ENCODE data around the gene CAP1.
A peak's percentile ranks its signal among the peaks of the same experiment; 100 is the strongest.

CAP1 gene

DNA sequence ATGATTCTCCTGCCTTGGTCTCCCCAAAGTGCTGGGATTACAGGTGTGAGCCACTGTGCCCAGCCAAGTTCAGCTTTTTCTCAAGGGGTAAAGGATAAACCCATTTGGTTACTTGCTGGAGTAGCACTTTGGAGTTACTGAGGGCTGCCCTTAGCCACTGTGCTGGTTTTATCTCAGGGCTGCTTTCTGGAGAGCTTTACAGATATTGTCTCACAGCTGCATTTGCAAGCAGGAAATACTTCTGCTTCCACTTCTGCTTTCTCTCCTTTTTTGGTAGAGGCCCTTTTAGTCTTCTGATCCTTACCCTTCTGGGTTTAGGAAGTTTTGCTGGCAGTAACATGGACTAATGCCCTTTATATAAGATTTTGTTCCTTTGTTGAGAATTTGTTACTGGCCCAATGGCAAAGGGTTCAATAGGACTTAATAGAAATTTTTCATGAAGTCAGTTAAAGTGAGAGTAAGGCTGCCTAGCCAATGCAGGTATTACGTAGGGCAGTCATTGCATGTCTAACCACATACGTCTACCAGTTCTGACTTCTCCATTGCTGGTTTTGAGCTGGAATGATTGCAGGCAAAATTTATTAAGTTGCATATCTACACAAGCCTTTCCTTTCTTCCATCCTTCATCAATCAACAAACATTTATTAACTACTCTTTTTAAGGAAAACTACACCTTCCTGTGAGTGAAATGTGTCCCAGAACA lies 24.4 kb downstream of the CAP1 start:
- no peak for TF ChIP-seq CTCF (IDR thresholded peaks at IDR 0.05; ENCODE audit: borderline replicate concordance, control extremely low read depth, extremely low read depth, insufficient read depth, missing control alignments)
- in situ Hi-C loops (cut with MboI; ENCODE audit: low sequenced_read_pairs, unreplicated experiment), result no loop called here
- peak; percentile 64 for DNase-seq (ENCODE audit: low spot score)

DNA sequence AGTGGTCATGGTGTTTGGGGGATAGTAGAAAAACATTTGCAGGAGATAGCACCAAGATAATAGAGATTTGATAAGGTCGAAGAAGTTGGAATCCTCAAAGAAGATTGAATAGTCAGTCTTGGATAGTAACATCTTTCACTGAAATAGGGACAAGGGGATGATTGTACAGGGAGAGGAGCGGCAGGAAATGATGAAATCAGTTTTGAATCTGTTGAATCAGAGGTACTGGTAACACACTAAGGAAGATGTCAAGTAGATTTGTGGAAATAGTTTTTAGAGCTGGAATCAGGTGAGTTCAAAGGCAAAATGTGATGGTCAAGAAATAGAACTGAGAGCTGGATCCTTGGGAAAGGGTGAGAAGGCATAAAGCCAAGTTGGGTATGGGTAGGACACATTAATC lies 26.5 kb downstream of the CAP1 start:
- no peak for TF ChIP-seq CTCF (IDR thresholded peaks at IDR 0.05; ENCODE audit: borderline replicate concordance, control extremely low read depth, extremely low read depth, insufficient read depth, missing control alignments)
- DNase-seq (ENCODE audit: low spot score), result no peak
- in situ Hi-C loops (cut with MboI; ENCODE audit: low sequenced_read_pairs, unreplicated experiment), result no loop called here

DNA sequence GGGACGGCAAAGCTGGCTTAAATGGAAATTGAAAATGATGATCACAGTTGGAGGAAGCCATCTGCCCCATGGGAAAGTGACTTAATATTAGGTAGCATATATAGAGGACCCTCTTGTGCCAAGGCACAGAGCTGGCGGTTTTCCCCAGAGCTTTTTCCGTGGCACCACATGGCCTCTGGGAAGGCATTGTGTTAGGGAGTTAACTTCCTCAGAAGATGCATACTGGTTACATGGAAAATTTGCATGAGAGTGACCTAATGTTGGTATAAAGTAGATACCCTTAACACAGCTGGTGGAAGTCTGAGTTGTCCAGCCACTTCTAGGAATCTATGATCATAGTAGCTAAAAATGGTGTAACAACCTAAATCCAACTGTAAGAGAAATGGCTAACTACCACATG lies 27.3 kb downstream of the CAP1 start:
- no peak for DNase-seq (ENCODE audit: low spot score)
- in situ Hi-C loops (cut with MboI; ENCODE audit: low sequenced_read_pairs, unreplicated experiment), result no loop called here
- no peak for TF ChIP-seq CTCF (IDR thresholded peaks at IDR 0.05; ENCODE audit: borderline replicate concordance, control extremely low read depth, extremely low read depth, insufficient read depth, missing control alignments)

DNA sequence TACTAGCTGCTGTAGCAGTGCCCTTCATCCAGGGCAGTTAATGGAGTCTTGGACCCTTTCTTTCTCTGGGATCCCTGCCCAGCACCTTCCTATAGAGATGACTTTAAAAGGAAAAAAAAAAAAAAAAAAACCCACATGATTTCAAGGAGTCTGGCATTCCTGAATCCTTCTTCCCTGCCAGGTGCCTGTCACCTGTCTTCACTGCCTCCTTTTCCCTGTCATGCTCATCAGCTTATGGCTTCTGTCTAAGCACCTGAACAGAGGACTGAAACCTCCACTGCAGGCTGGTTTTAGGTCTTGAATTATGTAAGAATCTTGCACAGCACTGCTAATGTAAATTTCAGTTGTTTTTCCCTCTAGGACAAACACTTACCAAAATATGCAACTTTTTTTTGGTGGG lies 31.6 kb downstream of the CAP1 start:
- DNase-seq (ENCODE audit: low spot score), result no peak
- TF ChIP-seq CTCF (IDR thresholded peaks at IDR 0.05; ENCODE audit: borderline replicate concordance, control extremely low read depth, extremely low read depth, insufficient read depth, missing control alignments), result no peak
- in situ Hi-C loops (cut with MboI; ENCODE audit: low sequenced_read_pairs, unreplicated experiment), result no loop called here

GRCh38 chr1:40073062-40073461 lies 32.5 kb downstream of the CAP1 start:
- no peak for TF ChIP-seq CTCF (IDR thresholded peaks at IDR 0.05; ENCODE audit: borderline replicate concordance, control extremely low read depth, extremely low read depth, insufficient read depth, missing control alignments)
- in situ Hi-C loops (cut with MboI; ENCODE audit: low sequenced_read_pairs, unreplicated experiment), result no loop called here

GRCh38 chr1:40075266-40075665 lies 34.7 kb downstream of the CAP1 start:
- no peak for TF ChIP-seq CTCF (IDR thresholded peaks at IDR 0.05; ENCODE audit: borderline replicate concordance, control extremely low read depth, extremely low read depth, insufficient read depth, missing control alignments)
- no peak for DNase-seq (ENCODE audit: low spot score)
- in situ Hi-C loops (cut with MboI; ENCODE audit: low sequenced_read_pairs, unreplicated experiment), result no loop called here

More at GRCh38 chr1:40073062-40073461, 32.5 kb downstream of the CAP1 start:
- DNase-seq (ENCODE audit: low spot score), result no peak

Measured in GM13976 (cell line).